Choroid plexus epithelial cell (primary cell): Measurements from ENCODE around the gene UBE2H.

ENCODE experiments used
- DNase-seq: peaks from one replicate; pipeline ENCODE4 v3.0.0-alpha.2; 2010; ENCODE audit warnings: low read depth
- H3K4me3 ChIP-seq: 2 replicates; pipeline ENCODE4 v1.5.1; 2011; ENCODE audit warnings: low read depth, mild to moderate bottlenecking, control low read depth, low read length, moderate library complexity
- TF ChIP-seq, protein P1 (sequence below): conservative IDR thresholded peaks from 2 replicates; pipeline ENCODE4 v1.5.1; 2011; ENCODE audit warnings: low read depth, mild to moderate bottlenecking, control low read depth, inconsistent platforms, low read length, moderate library complexity

The UBE2H gene

DNA sequence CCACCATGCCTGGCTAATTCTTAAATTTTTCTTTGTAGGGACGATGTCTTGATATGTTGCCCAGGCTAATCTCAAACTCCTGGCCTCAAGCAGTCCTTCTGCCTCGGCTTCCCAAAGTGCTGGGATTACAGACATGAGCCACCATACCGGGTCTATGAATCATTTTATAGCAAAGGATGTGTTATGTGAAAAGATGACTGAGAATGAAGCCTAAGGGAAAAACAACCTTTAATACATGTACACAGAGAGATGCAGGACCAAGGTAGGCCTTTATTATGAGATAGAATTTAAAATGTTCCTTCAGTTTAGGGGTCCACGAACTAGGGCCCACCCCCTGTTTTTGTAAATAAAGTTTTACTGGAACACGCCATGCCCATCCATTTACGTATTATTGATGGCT is 41.0 kb downstream of the UBE2H start:
- DNase-seq = no peak
- TF ChIP-seq, protein P1, sequence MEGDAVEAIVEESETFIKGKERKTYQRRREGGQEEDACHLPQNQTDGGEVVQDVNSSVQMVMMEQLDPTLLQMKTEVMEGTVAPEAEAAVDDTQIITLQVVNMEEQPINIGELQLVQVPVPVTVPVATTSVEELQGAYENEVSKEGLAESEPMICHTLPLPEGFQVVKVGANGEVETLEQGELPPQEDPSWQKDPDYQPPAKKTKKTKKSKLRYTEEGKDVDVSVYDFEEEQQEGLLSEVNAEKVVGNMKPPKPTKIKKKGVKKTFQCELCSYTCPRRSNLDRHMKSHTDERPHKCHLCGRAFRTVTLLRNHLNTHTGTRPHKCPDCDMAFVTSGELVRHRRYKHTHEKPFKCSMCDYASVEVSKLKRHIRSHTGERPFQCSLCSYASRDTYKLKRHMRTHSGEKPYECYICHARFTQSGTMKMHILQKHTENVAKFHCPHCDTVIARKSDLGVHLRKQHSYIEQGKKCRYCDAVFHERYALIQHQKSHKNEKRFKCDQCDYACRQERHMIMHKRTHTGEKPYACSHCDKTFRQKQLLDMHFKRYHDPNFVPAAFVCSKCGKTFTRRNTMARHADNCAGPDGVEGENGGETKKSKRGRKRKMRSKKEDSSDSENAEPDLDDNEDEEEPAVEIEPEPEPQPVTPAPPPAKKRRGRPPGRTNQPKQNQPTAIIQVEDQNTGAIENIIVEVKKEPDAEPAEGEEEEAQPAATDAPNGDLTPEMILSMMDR = no peak
- H3K4me3 ChIP-seq = no peak overlapping the region

DNA sequence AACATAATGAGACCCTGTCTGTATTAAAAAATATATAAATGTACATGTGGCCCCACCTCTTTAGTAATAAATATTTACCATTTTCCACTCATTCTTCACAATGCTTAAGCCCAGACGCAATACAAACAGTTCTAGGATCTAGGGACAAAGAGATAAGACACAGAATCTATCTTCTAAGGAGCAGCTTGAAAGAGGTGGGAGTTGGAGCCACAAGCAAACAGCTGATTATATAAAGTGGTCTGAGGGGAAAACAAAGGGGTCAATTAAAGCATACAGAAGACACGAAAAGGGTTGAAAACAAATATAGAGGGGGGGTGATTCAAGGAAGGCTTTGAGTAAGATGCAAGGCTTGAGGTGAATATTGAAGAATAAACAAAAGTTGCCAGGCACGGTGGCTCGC is 43.1 kb downstream of the UBE2H start:
- no peak overlapping the region for H3K4me3 ChIP-seq
- DNase-seq = no peak
- TF ChIP-seq, protein P1 = no peak

DNA sequence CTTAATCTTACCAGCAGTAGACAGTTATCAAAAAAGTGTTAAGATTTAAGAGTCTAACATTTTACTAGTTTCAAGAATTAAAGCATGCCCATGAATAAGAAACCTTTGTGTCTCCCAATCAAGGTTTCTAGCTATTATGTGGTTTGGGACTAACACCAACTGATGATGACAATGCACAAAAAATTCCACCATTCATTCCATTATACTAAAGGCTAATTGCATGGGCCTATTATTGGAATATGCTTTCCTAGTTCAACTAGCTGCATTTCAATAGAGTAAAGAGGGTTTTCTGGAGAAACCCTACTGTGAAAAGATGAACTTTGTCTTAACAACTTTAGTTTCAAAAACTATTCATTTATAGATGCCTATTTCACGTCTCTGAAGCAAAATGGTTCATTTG is 44.6 kb downstream of the UBE2H start:
- TF ChIP-seq, protein P1 = no peak
- no peak overlapping the region for H3K4me3 ChIP-seq
- DNase-seq = no peak

DNA sequence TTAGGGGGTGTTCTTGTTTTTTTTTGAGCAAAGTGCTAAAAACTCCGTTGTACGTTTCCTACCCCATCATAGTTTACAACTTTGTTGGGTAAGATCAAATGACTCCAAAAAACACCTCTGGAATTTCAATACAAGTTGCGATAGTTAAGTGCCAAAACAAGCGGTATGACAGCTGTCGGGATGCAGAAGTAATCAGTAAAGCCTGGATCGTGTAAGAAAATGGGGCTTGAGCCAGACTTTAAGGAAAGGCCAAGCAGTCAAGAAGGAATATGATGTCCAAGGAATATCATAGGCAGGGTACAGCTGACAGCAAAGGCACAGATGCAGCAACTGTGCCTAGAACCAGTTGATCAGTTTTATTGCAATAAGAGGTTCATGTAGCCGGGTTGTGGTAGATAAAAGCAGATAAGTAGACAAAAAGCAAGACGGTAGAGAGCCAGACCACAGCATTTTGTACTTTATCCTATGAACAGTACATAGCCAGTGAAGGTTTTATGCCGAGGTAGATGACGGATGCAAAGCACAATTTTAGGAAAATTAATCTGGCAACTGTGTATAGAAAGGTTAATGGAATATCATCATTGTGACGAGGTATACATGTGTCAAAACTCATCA is 45.5 kb downstream of the UBE2H start:
- H3K4me3 ChIP-seq = no peak overlapping the region
- TF ChIP-seq, protein P1 = no peak
- no peak for DNase-seq

DNA sequence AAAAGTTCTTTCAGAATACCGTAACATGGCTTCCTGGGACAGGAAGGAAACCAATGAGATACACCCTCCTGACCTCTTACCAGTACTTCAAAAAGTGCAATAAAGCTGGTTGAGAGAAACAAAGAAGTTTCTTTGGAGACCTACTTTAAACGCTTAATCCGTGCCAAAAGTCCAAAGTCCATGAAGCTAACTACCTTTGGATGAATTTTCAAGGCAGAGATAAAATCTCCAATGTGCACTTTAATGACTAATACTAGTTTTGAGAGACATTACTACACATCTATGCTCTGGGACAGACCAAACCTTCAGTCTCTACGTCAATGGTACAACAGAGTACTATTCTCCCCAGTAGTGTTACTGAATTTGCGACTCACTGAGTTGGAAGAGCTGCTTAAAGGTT is 46.1 kb downstream of the UBE2H start:
- DNase-seq = no peak
- TF ChIP-seq, protein P1 = no peak
- no peak overlapping the region for H3K4me3 ChIP-seq

DNA sequence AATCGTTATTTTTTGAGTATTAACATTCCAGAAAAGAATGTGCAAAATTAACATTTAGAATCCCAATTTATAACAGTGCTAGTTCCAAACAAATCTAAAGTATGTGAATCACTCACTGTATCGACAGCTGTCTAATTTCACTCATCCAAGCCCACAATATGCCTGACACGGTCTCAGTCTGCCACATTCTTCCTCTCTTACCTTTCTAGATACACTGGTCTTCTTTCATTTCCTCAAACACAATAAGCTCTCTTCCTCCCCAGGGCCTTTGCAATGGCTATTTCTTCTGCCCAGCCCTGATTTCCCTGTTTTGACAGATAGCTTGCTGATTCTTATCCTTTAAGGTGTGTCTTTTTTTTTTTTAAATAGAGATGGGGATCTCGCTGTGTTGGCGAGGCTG is 48.8 kb downstream of the UBE2H start:
- H3K4me3 ChIP-seq = no peak overlapping the region
- TF ChIP-seq, protein P1 = no peak
- DNase-seq = no peak

DNA sequence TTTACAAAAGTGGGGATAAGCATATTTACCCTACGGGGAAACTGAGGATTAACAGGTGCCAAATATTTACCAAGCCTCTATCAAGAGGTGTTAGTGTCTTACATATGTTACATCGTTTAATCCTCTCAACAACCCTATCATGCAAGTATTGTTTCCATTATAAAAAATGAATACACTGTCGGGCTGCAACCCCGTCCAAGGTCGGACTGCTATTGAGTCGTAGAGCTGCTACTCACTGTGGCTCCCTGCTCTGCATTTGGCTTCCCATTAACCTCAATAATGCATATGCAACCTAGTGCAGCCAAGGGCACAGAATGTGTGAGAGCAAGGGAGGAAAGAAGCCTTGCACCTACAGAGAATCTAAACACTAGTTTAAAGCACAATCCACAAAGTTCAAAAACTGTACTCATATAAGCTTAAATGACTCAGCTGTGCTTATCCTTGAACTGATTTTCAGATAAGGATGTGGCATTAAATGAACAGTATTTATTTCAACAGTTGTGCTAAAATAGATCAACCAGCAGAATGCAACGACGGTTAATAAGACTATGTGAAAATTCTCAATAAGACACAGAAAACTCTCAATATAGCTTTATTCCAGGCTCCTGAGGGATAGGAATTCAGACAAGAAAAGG is 49.9 kb downstream of the UBE2H start:
- TF ChIP-seq, protein P1 = no peak
- no peak for DNase-seq
- no peak overlapping the region for H3K4me3 ChIP-seq
